Keratinocyte (primary cell): Measurements from ENCODE around the gene ILK. TPM values are rescaled to one million over a fixed set of nuclear protein-coding genes. Genes with fewer than 3 reads are reported as not detected.

Experiments
- DNase-seq: peaks from one replicate; pipeline ENCODE4 v3.0.0-alpha.2; 2011; ENCODE audit warnings: low read depth, missing footprints, low spot score
- FAIRE-seq: peaks from 2 replicates; lab custom pipeline; 2011; peaks lifted over from hg19 to GRCh38; lab: Jason Lieb, UNC
- H2AFZ ChIP-seq: 2 replicates; pipeline ENCODE4 v1.6.0; 2012; ENCODE audit warnings: low read length, control low read depth, inconsistent platforms; ENCODE audit not compliant: control insufficient read depth
- H3K27ac ChIP-seq: 2 replicates; pipeline ENCODE4 v1.5.1; 2011; ENCODE audit warnings: low read length; ENCODE audit not compliant: control insufficient read depth, insufficient read depth
- H3K27me3 ChIP-seq: 3 replicates; pipeline ENCODE4 v1.6.0; 2011; ENCODE audit warnings: low read length; ENCODE audit not compliant: control insufficient read depth, insufficient read depth; ENCODE audit errors: extremely low read depth
- H3K36me3 ChIP-seq, 2 experiments: 2 replicates in 1 of 2; 3 replicates in 1 of 2; pipeline ENCODE4 v1.5.1; 2011; ENCODE audit warnings: low read length in 2 of 2, mild to moderate bottlenecking in 1 of 2; ENCODE audit not compliant: control insufficient read depth in 2 of 2, insufficient read depth in 2 of 2; ENCODE audit errors: extremely low read depth in 1 of 2
- H3K4me1 ChIP-seq: 3 replicates; pipeline ENCODE4 v1.5.1; 2011; ENCODE audit warnings: low read length; ENCODE audit not compliant: control insufficient read depth, insufficient read depth; ENCODE audit errors: extremely low read depth
- H3K4me2 ChIP-seq: 3 replicates; pipeline ENCODE4 v1.6.0; 2011; ENCODE audit warnings: low read depth, low read length; ENCODE audit not compliant: control insufficient read depth, insufficient read depth; ENCODE audit errors: extremely low read depth
- H3K4me3 ChIP-seq, 3 experiments: fragments of 200-600 bp in 1 of 3; sonication (generic) in 1 of 3; 2 replicates in 2 of 3; 3 replicates in 1 of 3; pipeline ENCODE4 v1.5.1; 2011 to 2016; ENCODE audit warnings: low read length in 3 of 3, mild to moderate bottlenecking in 3 of 3, control low read depth in 2 of 3, inconsistent platforms in 1 of 3, low read depth in 1 of 3, mixed read lengths in 1 of 3, mixed run types in 1 of 3, moderate library complexity in 1 of 3; ENCODE audit not compliant: control insufficient read depth in 2 of 3, insufficient read depth in 2 of 3; ENCODE audit errors: extremely low read depth in 1 of 3
- H3K79me2 ChIP-seq: 2 replicates; pipeline ENCODE4 v1.6.0; 2012; ENCODE audit warnings: low read length; ENCODE audit not compliant: control insufficient read depth, insufficient read depth
- H3K9ac ChIP-seq: 3 replicates; pipeline ENCODE4 v1.6.0; 2011; ENCODE audit warnings: low read length; ENCODE audit not compliant: control insufficient read depth, insufficient read depth; ENCODE audit errors: extremely low read depth
- H3K9me1 ChIP-seq: 3 replicates; pipeline ENCODE4 v1.6.0; 2011; ENCODE audit warnings: low read length; ENCODE audit not compliant: control insufficient read depth, insufficient read depth; ENCODE audit errors: extremely low read depth
- H3K9me3 ChIP-seq: 2 replicates; pipeline ENCODE4 v1.5.1; 2012; ENCODE audit warnings: low read depth, low read length; ENCODE audit not compliant: control insufficient read depth
- H4K20me1 ChIP-seq: 3 replicates; pipeline ENCODE4 v1.6.0; 2011; ENCODE audit warnings: low read length; ENCODE audit not compliant: control insufficient read depth, insufficient read depth; ENCODE audit errors: extremely low read depth
- EZH2 ChIP-seq: IDR thresholded peaks from one replicate; pipeline ENCODE4 v1.6.1; 2012; ENCODE audit warnings: inconsistent platforms, mild to moderate bottlenecking, low read length, moderate library complexity
- dilution Hi-C: fragments of 300-500 bp; cut with MboI; formaldehyde crosslinking; loops from one replicate; pipeline ENCODE4 v1.7.0; 2020; ENCODE audit warnings: low sequenced_read_pairs; ENCODE audit not compliant: extremely low pct_ligation_motif_present
- polyA plus RNA-seq, 5 experiments: library from polyadenylated mRNA; depleted of rRNA in 3 of 5; stranded (reverse) in 3 of 5; stranded (forward) in 1 of 5; unstranded in 1 of 5; fragments of >200 nt; gene quantifications; 1 replicate in 1 of 5; 2 replicates in 3 of 5; 3 replicates in 1 of 5; pipeline versions ENCODE4 v1.2.1 to v1.2.3, GENCODE V29; 2011 to 2012; ENCODE audit warnings: missing spikeins in 2 of 5, low read depth in 1 of 5, low replicate concordance in 1 of 5
- TF ChIP-seq, protein P1 (sequence below), 3 experiments: IDR thresholded peaks in 1 of 3; conservative IDR thresholded peaks in 1 of 3; optimal IDR thresholded peaks in 1 of 3; 2 replicates in 2 of 3; 3 replicates in 1 of 3; pipeline versions ENCODE3 to v1.5.1; 2011; ENCODE audit warnings: low read length in 3 of 3, mild to moderate bottlenecking in 3 of 3, moderate library complexity in 2 of 3, control low read depth in 1 of 3, inconsistent platforms in 1 of 3; ENCODE audit not compliant: insufficient read depth in 2 of 3; ENCODE audit errors: extremely low read depth in 1 of 3

ILK gene
- polyA plus RNA-seq, 1 donor (not counting 4 experiments of a cell fraction or from before 2014, with no cell fraction given), result 117 TPM

DNA sequence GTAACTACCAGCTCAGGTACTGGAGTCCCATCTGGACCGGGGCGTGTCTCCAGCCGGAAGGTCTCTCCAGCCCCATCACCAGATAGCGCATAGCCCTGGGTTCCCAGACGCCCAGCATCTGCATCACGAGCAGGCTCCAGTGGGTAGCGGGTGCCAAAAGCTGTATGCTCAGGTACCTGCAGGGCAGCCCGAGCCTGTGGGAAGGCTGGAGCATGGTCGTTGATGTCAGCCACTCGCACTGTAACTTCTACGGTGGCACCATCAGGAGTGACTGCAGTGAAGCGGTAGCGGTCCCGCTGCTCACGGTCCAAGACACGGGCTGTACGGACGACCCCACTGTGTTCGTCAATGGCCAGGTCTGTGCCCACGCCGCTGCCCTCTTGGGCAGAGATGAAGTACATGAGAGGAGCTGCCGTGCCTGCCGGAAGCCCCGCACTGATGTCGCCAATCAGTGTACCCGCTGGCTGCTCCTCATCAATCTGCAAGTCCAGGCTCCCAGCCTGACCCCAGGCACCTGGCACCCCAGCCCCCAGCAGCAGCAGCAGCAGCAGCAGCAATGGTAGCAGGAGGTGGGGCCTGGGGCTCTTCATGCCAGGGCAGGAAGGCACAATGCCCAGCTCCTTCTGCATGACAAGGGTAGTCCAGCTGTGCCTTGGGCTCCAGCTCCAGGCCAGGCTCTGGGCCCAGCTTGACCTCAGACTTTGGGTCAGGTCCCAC is 37.6 kb downstream of the ILK start:
- H4K20me1 ChIP-seq, result no peaks in the 10 kb centered on the region
- TF ChIP-seq EZH2, result no peak
- TF ChIP-seq, protein P1, sequence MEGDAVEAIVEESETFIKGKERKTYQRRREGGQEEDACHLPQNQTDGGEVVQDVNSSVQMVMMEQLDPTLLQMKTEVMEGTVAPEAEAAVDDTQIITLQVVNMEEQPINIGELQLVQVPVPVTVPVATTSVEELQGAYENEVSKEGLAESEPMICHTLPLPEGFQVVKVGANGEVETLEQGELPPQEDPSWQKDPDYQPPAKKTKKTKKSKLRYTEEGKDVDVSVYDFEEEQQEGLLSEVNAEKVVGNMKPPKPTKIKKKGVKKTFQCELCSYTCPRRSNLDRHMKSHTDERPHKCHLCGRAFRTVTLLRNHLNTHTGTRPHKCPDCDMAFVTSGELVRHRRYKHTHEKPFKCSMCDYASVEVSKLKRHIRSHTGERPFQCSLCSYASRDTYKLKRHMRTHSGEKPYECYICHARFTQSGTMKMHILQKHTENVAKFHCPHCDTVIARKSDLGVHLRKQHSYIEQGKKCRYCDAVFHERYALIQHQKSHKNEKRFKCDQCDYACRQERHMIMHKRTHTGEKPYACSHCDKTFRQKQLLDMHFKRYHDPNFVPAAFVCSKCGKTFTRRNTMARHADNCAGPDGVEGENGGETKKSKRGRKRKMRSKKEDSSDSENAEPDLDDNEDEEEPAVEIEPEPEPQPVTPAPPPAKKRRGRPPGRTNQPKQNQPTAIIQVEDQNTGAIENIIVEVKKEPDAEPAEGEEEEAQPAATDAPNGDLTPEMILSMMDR (optimal IDR thresholded peaks at IDR 0.05 in 1 of 3, IDR thresholded peaks at IDR 0.05 in 1 of 3, conservative IDR thresholded peaks at IDR 0.05 in 1 of 3; ENCODE audit: extremely low read depth in 1 of 3, insufficient read depth in 2 of 3, low read length in 3 of 3), result no peak
- no peaks in the 10 kb centered on the region for H3K36me3 ChIP-seq
- H3K27me3 ChIP-seq, result no peaks in the 10 kb centered on the region
- H2AFZ ChIP-seq, result no peak overlapping the region
- H3K9me1 ChIP-seq, result no peaks in the 10 kb centered on the region
- H3K4me1 ChIP-seq, result no peaks in the 10 kb centered on the region
- no peak overlapping the region for H3K9ac ChIP-seq
- no peaks in the 10 kb centered on the region for H3K9me3 ChIP-seq
- no peak overlapping the region for H3K4me3 ChIP-seq
- FAIRE-seq (no peak), DNase-seq (no peak)
- no peak overlapping the region for H3K4me2 ChIP-seq
- no peak overlapping the region for H3K27ac ChIP-seq
- no peaks in the 10 kb centered on the region for H3K79me2 ChIP-seq
- dilution Hi-C loops, result no loop called here

- no peak for TF ChIP-seq EZH2
- TF ChIP-seq, protein P1 (optimal IDR thresholded peaks at IDR 0.05 in 1 of 3, IDR thresholded peaks at IDR 0.05 in 1 of 3, conservative IDR thresholded peaks at IDR 0.05 in 1 of 3; ENCODE audit: extremely low read depth in 1 of 3, insufficient read depth in 2 of 3, low read length in 3 of 3), result no peak
- no peak overlapping the region for H3K9ac ChIP-seq
- H3K27ac ChIP-seq, result no peak overlapping the region
- DNase-seq (no peak), FAIRE-seq (no peak)
- no peaks in the 10 kb centered on the region for H3K9me1 ChIP-seq
- H3K27me3 ChIP-seq, result no peaks in the 10 kb centered on the region
- dilution Hi-C loops, result no loop called here
- no peak overlapping the region for H3K4me2 ChIP-seq
- H4K20me1 ChIP-seq, result no peaks in the 10 kb centered on the region
- no peaks in the 10 kb centered on the region for H3K4me1 ChIP-seq
- no peak overlapping the region for H3K4me3 ChIP-seq
- no peak overlapping the region for H2AFZ ChIP-seq
- H3K36me3 ChIP-seq, result no peaks in the 10 kb centered on the region
- no peaks in the 10 kb centered on the region for H3K9me3 ChIP-seq
- H3K79me2 ChIP-seq, result no peaks in the 10 kb centered on the region
These were observed 39.4 kb downstream of the ILK start for GRCh38 chr11:6642957-6643356.
